Esophagus mucosa (tissue), 1 donor: Measurements from ENCODE around the gene TBC1D9B. TPM values are rescaled to one million over a fixed set of nuclear protein-coding genes. Genes with fewer than 3 reads are reported as not detected.

ENCODE experiments used
- ATAC-seq: fragments of 200-7000 bp; cut with Tn5 transposase; one replicate; pipeline ENCODE4 v1.9.1; 2020
- total RNA-seq: library from RNA; stranded (reverse); gene quantifications from one replicate; pipeline ENCODE4 v1.2.4, GENCODE V29; 2023
- donor health status: DM: yes; HTN: yes; CAD: no.

Gene TBC1D9B
- total RNA-seq, 1 donor from 2014 or later = 66.3 TPM

- ATAC-seq = peak; percentile 30
Measured at GRCh38 chr5:179819296-179820126, 88.2 kb downstream of the TBC1D9B start.

DNA sequence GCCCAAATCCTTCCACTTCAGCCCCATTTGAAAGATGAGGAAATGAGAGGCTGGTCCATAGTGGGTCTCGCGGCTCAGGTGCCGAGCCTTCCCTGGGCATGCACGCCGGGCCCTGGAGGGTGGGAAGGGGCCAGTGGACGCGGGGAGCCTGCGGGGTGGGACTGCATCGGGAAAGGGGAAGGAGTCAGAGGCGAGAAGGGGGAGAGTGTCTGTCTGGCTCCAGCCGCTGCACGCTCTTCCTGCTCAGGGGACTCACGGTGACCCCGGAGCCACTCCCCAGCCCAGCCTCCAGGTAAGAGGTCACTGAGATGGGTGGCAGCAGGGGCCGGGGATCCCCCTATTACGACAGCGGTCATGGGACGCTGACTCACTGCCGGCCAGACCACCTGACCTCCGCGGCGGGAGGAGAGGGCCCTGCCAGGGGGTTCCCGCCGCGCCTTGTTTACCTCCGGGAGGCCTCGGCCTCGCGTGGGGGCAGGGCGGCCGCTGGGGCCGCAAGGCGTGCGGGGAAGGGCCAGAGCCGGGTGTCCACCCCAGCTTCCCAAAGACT lies 88.9 kb downstream of the TBC1D9B start:
- ATAC-seq = peak; percentile 82

DNA sequence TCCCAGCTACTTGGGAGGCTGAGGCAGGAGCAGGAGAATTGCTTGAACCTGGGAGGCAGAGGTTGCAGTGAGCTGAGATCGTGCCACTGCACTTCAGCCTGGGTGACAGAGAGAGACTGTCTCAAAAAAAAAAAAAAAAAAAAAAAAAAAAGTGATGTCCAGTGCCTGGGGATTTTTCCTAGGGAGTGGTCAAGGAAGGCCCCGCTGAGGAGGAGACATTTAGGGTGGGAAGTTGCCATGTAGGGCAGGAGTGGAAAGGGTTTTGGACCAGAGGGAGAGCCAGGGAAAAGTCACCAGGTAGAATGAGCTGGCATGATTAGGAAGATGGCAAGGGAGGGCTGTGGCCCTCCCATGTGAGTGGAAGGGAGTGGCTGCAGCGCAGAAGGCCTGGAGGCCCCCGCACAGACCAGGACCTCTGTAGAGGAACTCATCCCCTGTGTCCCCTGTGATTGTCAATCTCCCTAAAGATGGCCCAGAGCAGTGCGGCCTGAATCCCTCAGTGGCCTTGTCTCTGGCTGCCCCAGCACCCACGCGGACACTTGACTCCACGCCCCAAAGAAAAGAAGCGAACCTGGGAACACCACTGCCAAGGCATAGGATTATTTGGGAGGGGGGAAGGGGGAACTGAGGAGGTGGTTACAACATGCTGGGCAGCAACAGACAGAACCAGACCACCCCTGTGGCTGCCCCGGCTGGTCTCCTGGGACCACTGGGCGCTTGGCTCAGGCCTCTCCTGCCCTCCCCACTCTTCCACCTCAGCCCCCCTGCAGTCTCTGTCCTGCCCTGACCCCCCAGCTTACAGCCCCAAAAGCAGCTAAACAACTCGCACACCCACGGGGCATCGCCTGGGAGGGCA lies 89.6 kb downstream of the TBC1D9B start:
- ATAC-seq = no peak

DNA sequence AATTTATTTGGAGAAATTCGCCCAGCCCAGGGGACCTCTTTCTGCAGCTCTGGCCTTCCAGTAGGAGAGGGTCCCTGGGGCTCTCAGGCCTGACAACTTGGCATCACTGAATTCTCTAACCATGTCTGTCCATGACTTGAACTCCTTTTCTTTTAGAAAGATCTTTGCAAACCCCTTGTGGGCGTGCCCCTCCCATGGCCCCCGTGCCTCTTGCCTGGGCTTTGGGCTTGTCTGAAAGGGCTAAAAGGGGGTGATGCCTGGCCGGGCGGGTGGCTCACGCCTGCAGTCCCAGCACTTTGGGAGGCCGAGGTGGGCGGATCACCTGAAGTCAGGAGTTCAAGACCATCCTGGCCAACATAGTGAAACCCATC lies 90.2 kb downstream of the TBC1D9B start:
- ATAC-seq = no peak

DNA sequence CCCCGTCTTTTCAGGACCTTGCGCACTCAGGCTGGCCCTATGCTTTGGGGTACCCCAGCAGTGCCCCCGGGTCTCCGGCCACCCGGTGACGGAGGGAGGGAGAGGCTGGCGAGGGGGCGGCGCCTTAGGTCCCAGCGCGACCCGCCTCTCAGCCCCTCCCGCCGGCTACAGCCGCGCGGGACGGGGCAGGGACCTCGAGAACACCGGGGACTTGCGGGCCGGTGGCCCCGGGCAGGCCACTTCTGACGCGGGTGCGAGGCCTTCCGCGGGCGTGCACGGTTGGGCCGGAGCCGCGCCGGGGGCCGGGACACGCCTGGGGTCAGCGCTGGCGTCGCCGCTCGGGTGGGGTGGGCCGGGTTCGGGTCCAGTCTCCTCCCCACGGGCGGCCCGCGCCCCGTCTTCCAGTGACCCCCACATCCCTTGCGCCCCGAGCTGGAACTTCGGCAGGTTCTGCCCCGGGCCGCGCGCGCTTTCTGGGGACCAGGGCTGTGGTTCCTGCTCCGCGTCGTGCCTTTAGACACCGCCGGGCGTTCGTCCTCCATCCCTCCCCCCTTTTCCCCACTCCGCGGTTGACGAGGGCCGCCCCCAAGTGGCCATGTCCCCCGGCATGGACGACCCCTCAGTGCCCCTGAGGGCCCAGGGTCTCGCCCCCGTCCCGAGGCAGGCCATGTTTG lies 90.8 kb downstream of the TBC1D9B start:
- no peak for ATAC-seq

- ATAC-seq = no peak
Measured at GRCh38 chr5:179816401-179816795, 91.3 kb downstream of the TBC1D9B start.

DNA sequence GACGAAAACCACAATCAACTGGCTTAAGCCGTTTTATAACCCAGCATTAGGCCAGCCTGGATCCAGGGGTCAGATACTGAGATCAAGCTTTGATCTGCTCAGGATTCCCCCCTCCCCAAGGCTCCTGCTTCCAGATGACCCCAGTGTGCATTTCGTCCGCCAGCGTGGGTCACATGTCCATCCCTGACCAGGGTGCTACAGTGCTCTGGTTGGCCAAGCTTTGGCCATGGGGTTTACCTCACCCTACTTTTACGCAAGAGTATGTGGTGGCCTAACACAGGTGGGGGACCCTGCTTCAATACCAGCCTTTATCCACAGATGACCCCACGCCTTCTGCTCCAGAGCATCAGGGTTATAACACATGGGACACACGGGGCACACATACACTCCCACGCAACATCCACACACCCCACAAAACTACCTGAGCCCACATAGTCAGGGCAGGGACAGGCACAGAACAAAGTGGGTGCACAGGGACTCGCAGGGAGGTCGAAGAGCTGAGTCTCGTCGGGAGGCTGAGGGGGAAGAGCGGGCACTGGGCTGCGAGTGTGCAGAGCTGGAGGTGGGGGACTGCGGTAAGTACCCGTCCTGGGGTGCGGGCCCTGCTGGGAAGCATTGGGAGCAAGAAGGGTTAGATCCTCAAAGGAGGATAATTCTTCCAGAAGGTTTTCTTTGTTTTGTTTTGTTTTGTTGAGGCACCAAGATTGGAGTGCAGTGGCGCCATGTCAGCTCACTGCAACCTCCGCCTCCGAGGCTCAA lies 92.0 kb downstream of the TBC1D9B start:
- ATAC-seq = no peak

- ATAC-seq = no peak
Measured at GRCh38 chr5:179814090-179814489, 93.6 kb downstream of the TBC1D9B start.

- no peak for ATAC-seq
Measured at GRCh38 chr5:179812997-179813607, 94.6 kb downstream of the TBC1D9B start.

GRCh38 chr5:179812135-179812825 lies 95.4 kb downstream of the TBC1D9B start:
- ATAC-seq = no peak

Other genes with a start within 250 kb of the TBC1D9B start
- not detected for gene CBY3, start 226.9 kb downstream of the TBC1D9B start, total RNA-seq
- 375 TPM for gene CANX, start 208.9 kb downstream of the TBC1D9B start, total RNA-seq
- 15.4 TPM for gene MAML1, start 175.1 kb downstream of the TBC1D9B start, total RNA-seq
- 5.1 TPM for gene LTC4S, start 113.9 kb downstream of the TBC1D9B start, total RNA-seq
- gene MGAT4B, start 101.0 kb downstream of the TBC1D9B start, total RNA-seq = 72.1 TPM
- gene SQSTM1, start 87.0 kb downstream of the TBC1D9B start, total RNA-seq = 126 TPM
- gene MRNIP, start 49.1 kb downstream of the TBC1D9B start, total RNA-seq = 8.3 TPM
- gene RNF130, start 163.9 kb upstream of the TBC1D9B start, total RNA-seq = 13.7 TPM